A673 (cell line): ENCODE results near the gene PPP1R37.

Experiments used
- CTCF ChIP-seq: fragments of 300-800, 200-600 bp; sonication (generic); conservative IDR thresholded peaks from 2 replicates; pipeline ENCODE4 v1.5.1; 2017; ENCODE audit warnings: low read depth, mild to moderate bottlenecking, antibody characterized with exemption, low read length, moderate library complexity, mixed read lengths
- EZH2 ChIP-seq: fragments of 200-600 bp; sonication (generic); IDR thresholded peaks from 2 replicates; pipeline ENCODE4 v1.6.1; 2017; ENCODE audit warnings: borderline replicate concordance, low read depth, mild to moderate bottlenecking, mixed read lengths, antibody characterized with exemption, low read length; ENCODE audit not compliant: poor library complexity, severe bottlenecking

GRCh38 chr19:45090034-45090433 is 2.9 kb upstream of the PPP1R37 start:
- TF ChIP-seq CTCF, result no peak
- TF ChIP-seq EZH2, result no peak
